NCI-H748 (cell line): ENCODE results near the gene OXSR1.
A peak's percentile ranks its signal among the peaks of the same experiment; 100 is the strongest.
"Not testable (repeated sequence)": the region's sequence is repeated elsewhere in the genome, so short reads cannot be mapped to it uniquely, and the experiment has no call there.

ENCODE experiments used
- DNase-seq: peaks from one replicate; lab custom pipeline; 2025; ENCODE audit not compliant: unreplicated experiment; lab: John Stamatoyannopoulos, UW

The OXSR1 gene

GRCh38 chr3:38127611-38128302, 37.6 kb upstream of the OXSR1 start:
- DNase-seq = no peak

GRCh38 chr3:38128303-38128655, 37.1 kb upstream of the OXSR1 start:
- DNase-seq = no peak

DNA sequence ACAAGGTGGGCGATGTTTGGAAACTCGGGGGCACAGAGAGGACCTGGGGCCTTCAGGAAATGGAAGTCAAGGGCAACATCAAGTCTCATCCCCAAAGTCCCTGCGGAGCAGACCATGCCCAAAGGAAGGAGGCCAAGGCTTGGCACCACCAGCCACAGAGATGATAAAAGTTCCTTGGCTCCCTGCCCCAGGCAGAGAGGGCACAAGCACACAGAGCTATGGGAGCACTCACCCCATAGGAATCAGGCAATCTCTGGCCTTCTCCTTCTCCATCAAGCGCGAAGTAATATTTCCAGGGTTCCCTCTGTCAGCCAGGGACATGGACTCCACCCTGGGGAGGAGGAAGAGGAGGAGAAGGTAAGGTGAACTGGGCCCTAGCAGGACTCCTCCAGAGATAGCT, 36.3 kb upstream of the OXSR1 start:
- DNase-seq = no peak

- no peak for DNase-seq
These were observed 34.7 kb upstream of the OXSR1 start for GRCh38 chr3:38130631-38131065.

GRCh38 chr3:38131621-38132369, 33.5 kb upstream of the OXSR1 start:
- peak; percentile 19 for DNase-seq

GRCh38 chr3:38133209-38133556, 32.2 kb upstream of the OXSR1 start:
- no peak for DNase-seq

- no peak for DNase-seq
These were observed 31.6 kb upstream of the OXSR1 start for GRCh38 chr3:38133557-38134405.

GRCh38 chr3:38134517-38135143, 30.7 kb upstream of the OXSR1 start:
- not testable (repeated sequence) for DNase-seq

DNA sequence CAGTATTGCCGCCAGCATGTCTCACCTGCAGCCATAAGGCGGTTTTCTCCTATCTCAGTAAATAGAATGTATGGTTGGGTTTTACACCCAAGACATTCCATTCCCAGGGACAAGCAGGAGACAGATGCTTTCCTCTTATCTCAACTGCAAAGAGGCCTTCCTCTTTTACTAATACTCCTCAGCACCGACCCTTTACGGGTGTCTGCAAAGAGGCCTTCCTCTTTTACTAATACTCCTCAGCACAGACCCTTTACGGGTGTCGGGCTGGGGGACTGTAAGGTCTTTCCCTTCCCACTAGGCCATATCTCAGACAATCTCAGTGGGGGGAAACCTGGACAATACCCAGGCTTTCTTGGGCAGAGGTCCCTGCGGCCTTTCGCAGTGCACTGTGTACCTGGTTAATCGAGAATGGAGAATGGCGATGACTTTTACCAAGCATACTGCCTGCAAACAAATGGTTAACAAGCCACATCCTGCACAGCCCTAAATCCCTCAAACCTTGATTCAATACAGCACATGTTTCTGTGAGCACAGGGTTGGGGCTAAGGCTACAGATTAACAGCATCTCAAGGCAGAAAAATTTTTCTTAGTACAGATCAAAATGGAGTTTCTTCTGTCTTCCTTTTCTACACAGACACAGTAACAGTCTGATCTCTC, 29.6 kb upstream of the OXSR1 start:
- not testable (repeated sequence) for DNase-seq

DNA sequence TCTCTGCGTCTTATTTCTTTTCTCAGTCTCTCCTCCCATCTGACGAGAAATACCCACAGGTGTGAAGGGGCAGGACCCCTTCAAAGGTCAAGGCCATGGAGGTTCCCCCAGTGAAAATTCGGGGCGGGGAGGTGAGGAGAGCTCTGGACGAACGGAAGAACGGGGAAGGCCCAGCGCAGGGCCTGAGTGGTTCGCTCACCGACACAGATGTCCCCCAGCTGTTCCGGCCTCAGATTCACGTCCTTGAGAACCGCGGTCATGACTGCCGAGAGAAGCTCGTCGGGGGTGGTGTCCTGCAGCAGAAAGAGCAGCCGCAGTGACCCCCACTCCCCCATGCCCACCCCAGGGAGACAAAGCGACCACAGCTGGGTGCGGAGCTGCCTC, 29.0 kb upstream of the OXSR1 start:
- DNase-seq = peak; percentile 57

DNA sequence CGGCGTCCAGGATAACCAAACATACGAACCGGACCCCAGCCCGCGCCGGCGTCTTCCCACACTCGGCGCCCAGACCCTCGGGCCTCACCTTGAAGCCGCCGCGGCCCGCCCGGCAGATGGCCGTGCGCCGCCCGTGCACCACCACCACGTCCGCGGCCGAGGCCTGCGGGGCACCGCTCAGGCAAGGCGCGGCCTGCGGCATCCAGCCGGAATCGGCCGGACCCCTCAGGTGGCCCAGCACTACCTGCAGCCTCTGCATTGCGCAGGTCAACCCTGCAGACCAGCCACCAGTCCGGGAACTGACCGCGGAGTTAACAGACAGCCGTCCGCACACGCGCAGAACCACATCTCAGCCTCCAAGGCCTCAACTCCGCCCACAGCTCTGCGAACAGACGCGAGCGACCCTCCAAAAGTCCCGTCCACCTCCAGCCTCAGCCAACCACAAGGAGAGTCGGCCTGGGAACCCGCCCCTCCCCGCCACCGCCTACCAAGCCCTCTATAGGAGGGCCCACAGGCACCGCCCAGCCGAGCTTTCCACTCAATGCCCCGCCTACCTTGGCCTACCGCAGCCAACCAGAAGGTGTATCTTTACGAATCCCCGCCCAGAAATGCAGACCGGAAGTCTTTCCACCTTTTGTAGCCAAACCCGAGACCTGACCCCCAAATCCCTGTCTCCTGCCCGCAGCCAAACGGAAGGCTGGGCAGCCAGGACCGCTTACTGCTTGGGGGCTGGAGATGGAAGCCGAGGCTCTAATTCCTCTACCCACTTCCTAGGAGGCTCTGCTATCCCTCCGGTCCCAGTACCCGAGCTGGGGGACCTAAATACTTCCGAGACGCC, 28.3 kb upstream of the OXSR1 start, which contains the start of gene ACAA1:
TSS of gene ACAA1 (minus strand) at position 351 of the 838 bp plus-strand sequence. CDS start at position 259, 92 bp downstream.
- DNase-seq = peak; percentile 97

GRCh38 chr3:38137615-38138348, 27.6 kb upstream of the OXSR1 start:
- DNase-seq = no peak

GRCh38 chr3:38138349-38139190, 26.8 kb upstream of the OXSR1 start, which contains the start of gene MYD88:
Gene MYD88 (plus strand): TSS chr3:38138661. CDS start chr3:38138701, 40 bp downstream.
- DNase-seq = peak; percentile 65

- DNase-seq = no peak
These were observed 26.1 kb upstream of the OXSR1 start for GRCh38 chr3:38139191-38139590.

- DNase-seq = no peak
These were observed 25.7 kb upstream of the OXSR1 start for GRCh38 chr3:38139652-38140051.

DNA sequence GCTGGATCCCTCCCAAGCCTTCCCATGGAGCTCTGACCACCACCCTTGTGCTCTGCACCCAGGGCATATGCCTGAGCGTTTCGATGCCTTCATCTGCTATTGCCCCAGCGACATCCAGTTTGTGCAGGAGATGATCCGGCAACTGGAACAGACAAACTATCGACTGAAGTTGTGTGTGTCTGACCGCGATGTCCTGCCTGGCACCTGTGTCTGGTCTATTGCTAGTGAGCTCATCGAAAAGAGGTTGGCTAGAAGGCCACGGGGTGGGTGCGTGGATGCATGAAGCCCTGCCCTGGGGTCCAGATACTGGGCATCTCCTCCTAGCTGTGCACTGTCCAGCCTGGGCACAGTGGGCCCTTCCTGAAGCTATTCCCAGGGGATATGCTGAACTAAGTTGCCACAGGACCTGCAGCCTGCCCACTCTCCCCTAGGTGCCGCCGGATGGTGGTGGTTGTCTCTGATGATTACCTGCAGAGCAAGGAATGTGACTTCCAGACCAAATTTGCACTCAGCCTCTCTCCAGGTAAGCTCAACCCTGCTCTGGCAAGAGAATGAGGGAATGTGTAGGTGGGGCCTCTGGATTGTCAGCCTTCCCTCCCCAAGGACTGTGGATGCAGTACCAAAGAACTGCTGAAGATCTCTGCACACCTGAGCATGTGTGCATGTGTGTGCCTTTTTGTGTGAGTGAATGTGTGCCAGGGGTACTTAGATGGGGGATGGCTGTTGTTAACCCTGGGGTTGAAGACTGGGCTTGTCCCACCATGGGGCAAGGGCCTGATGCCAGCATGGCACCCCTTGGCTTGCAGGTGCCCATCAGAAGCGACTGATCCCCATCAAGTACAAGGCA, 24.8 kb upstream of the OXSR1 start:
- DNase-seq = no peak
